GM12891 (cell line): ENCODE data around the gene MARCOL.
"Not testable (repeated sequence)": the region's sequence is repeated elsewhere in the genome, so short reads cannot be mapped to it uniquely, and the experiment has no call there.

Experiments
- POLR2A ChIP-seq: IDR thresholded peaks from 2 replicates; pipeline ENCODE4 v1.6.1; 2011; ENCODE audit warnings: low read depth, low read length, control low read depth
- POLR2AphosphoS5 ChIP-seq: IDR thresholded peaks from 2 replicates; pipeline ENCODE4 v1.6.1; 2011; ENCODE audit warnings: low read depth, low read length, control low read depth
- TAF1 ChIP-seq: IDR thresholded peaks from 2 replicates; pipeline ENCODE4 v1.6.1; 2011; ENCODE audit warnings: low read depth, low read length, control low read depth

- TF ChIP-seq POLR2A, POLR2AphosphoS5, TAF1: not testable (repeated sequence)
These were observed 42.6 kb downstream of the MARCOL start for GRCh38 chr5:148280893-148281292.
